Occipital lobe (tissue), 2 donors: ENCODE results near the gene HMCN2. TPM values are rescaled to one million over a fixed set of nuclear protein-coding genes. Genes with fewer than 3 reads are reported as not detected.

ENCODE experiments used
- DNase-seq: peaks from one replicate; lab custom pipeline; 2025; lab: John Stamatoyannopoulos, UW
- total RNA-seq: library from RNA; depleted of rRNA; stranded (reverse); fragments of >200 nt; gene quantifications from one replicate; pipeline ENCODE4 v1.2.3, GENCODE V29; 2014

Gene HMCN2
- total RNA-seq, 1 donor from 2014 or later, result not detected

GRCh38 chr9:130408669-130409068 lies 143.1 kb downstream of the HMCN2 start:
- DNase-seq, result no peak

GRCh38 chr9:130409246-130409645 lies 143.7 kb downstream of the HMCN2 start:
- DNase-seq, result no peak

DNA sequence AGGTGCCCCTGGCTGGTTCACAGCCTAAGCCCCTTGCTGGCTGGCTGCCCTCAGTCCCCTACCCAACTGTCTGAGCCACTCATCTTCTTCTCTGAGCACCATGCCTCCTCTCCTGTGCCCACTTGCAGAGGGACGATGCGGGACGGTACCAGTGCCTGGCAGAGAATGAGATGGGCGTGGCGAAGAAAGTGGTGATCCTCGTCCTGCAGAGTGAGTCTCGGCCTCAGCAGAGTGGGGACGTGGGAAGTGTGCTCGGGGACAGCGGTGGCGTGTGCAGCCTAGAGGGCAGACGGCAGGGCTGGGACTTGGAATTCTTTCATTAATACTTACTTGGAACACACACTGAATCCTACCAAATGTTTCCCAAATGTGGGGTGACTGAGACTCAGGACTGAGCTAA lies 144.9 kb downstream of the HMCN2 start:
- no peak for DNase-seq

DNA sequence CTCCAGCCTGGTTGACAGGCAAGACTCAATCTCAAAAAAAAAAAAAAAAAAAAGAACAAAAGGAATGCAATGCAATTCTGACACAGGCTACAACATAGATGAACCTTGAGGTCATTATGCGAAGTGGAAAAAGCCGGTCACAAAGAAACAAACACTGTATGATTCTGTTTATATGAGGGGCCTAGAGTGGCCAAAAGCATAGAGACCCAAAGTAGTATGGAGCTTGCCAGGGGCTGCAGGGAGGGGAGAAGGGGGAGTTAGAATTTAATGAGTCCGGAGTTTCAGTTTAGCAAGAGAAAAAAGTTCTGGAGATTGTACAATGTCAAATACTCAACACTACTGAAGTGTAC lies 146.0 kb downstream of the HMCN2 start:
- no peak for DNase-seq

DNA sequence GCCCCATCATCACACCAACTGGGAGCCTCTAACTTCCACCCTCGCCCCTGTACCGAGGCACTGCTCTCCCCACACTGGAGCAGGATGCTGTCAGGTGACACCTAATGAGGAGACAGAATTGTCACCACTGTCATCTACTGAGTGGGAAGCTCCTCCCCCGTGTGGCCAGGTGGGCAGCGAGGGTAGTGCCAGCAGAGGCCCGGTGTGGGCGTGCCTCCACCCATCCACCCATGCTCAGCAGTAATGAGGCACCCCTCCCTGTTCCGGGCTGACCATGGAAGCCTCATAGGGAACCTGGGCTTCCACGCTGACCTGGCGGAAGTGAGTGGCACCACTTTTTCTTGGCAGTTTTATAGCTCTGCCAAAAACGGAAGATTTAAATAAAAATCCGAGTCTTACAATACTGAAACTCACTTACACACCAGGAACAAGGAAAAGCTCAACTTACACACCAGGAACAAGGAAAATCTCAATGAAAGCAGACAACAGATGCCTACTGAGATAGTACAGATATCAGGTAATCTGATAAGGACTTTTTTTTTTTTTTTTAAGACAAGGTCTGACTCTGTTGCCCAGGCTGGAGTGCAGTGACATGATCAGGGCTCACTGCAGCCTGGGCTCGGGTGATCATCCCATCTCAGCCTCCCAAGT lies 148.6 kb downstream of the HMCN2 start:
- DNase-seq, result no peak

GRCh38 chr9:130414910-130415746 lies 149.6 kb downstream of the HMCN2 start:
- no peak for DNase-seq

DNA sequence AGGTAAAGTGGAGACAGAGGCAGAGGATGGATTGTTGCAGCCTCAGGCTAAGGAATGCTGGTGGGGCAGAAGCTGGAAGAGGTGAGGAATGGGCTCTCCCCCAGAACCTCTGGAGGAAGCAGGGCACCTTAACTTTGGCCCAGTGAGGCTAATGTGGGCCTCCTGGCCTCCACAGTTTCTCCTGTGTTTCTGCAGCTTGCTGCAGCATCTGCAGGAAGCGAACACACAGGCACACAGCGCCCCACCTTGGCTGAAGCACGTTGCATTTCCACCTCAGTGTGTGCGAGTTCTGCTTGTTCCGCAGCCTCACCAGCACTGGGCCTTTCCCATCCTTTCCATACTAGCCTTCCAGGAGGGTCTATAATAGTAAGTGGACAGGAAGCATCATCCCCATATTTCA lies 152.0 kb downstream of the HMCN2 start:
- no peak for DNase-seq

GRCh38 chr9:130418776-130419175 lies 153.2 kb downstream of the HMCN2 start:
- DNase-seq, result no peak

- DNase-seq, result no peak
These were observed 154.0 kb downstream of the HMCN2 start for GRCh38 chr9:130419521-130420035.

DNA sequence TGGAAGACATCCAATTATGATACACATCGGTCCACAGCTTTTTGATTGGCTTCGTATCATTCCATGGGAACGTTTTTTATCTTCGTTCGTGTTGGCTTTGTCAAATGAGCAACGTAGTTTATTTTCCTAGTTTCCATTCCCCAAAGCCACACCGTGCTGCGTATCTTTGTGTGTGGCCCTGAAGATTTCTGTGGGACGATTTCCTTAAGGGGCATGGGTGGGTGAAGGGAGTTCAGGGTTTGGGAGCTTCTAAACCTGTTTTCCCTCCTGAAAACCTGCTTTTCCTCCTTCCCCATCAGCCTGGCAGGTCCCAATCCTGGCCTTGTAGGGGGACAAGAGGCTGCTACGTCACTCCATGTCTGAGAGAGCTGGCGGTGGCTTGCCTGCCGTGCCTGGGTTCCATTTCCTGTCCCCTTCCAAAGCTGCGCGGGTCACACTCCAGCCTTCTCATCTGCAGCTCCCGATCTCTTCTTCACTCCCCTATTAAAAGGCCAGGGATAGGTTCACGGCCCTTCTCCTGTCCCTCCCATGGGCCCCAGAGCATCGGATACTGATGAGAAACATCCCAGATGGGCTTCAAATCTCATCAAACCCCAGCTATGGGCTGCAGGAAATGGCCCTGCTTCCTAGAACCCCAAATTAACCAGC lies 155.7 kb downstream of the HMCN2 start:
- no peak for DNase-seq

DNA sequence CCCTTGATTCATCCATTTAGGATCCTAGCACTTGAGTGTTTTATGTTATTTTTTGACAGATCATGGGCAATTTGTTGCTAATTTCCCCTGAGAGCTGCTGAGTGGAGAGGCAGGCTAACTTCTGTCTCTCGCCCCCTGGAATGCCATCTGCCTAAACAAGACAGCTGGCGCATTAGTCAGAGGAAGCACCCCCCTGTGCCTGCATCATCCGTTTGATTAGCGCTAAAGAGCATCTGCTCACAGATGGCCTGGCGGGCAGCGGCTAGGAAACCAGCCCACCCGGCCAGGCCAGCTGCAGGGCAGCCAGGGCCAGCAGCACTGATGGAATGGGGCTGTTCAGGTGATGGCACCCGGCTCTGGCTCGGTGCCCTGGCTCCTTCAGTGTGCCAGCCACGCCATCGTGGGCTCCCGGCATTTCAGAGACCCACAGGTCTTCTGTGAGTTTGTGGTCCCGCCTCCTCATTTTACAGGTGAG lies 156.3 kb downstream of the HMCN2 start:
- DNase-seq, result peak; percentile 28

DNA sequence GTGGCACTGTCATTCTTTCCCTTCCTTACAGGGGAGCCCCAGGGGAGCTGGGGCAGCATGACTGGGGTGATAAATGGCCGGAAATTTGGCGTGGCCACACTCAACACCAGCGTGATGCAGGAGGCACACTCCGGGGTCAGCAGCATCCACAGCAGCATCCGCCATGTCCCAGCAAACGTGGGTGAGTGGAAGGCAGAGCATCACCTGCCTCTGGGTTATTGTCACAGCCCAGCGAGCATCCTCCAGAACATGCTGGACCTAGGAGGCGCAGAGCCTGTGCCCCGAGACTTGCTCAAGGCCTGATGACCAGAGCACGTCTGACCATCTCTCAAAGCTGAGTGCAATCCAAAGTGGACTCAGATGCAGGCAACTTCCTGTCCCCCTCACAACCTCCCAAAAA lies 157.0 kb downstream of the HMCN2 start:
- no peak for DNase-seq

GRCh38 chr9:130423272-130423671 lies 157.7 kb downstream of the HMCN2 start:
- no peak for DNase-seq

GRCh38 chr9:130424595-130425454 lies 159.3 kb downstream of the HMCN2 start:
- no peak for DNase-seq

- DNase-seq, result no peak
These were observed 160.3 kb downstream of the HMCN2 start for GRCh38 chr9:130425741-130426466.

GRCh38 chr9:130426467-130426773 lies 160.9 kb downstream of the HMCN2 start:
- no peak for DNase-seq

DNA sequence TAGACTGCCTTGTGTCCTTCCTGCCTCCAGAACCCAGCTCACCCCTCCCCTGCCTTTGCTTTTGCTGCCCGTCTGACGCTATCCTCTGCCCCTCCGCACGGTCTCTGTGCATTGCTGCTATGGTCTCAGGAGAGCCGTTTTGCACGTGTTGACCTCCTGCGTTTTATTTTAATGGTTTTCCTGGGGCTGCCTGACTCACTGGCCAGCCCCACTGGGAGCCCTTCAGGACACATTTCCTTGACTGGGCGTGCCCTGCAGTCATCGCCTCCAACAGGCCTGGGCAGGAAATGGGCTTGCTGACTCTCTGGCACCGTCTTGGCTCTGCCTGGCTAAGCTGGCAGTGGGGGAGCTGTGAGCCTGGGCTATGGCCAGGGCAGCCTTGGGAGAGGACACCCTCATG lies 161.3 kb downstream of the HMCN2 start:
- DNase-seq, result no peak

DNA sequence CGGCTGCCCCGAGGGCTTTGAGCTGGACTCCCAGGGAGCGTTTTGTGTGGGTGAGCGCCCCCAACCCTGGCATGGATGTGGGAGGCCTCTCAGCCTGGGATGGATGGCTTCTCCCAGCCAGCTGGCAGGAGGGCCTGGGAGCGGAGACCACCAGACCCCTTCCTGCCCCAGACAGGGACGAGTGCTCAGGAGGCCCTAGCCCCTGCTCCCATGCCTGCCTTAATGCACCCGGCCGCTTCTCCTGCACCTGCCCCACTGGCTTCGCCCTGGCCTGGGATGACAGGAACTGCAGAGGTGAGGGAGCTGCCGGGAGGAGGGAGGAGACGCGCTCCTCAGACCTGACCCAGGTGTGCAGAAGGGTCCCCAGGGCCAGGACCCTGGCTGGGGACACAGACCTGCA lies 161.8 kb downstream of the HMCN2 start:
- DNase-seq, result no peak

GRCh38 chr9:130428086-130428665 lies 162.6 kb downstream of the HMCN2 start:
- DNase-seq, result no peak

DNA sequence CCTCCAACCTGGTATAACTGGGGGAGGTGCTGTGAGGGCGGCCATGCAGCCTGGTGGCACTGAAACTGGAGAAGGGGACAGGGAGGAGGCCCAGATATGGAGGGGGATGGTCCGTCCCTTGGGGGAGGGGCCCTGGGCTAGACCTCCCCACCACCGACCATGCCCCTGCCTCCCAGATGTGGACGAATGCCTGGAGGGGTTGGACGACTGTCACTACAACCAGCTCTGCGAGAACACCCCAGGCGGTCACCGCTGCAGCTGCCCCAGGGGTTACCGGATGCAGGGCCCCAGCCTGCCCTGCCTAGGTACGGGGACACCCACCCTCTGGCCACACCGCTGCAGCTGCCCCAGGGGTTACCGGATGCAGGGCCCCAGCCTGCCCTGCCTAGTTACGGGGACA lies 163.8 kb downstream of the HMCN2 start:
- DNase-seq, result no peak
